ENCODE measurements around the gene ITPRIPL2. TPM values are rescaled to one million over a fixed set of nuclear protein-coding genes. Genes with fewer than 3 reads are reported as not detected.

The ITPRIPL2 gene
- polyA plus RNA-seq, 4 donors: 16.9 to 17.8 (median 17.3) TPM

- peak in 1 of 4 donors; percentile 63 for DNase-seq (ENCODE audit: low read depth in 4 of 4, low spot score in 3 of 4)
Observed at GRCh38 chr16:19138601-19139000, 24.8 kb downstream of the ITPRIPL2 start.

DNA sequence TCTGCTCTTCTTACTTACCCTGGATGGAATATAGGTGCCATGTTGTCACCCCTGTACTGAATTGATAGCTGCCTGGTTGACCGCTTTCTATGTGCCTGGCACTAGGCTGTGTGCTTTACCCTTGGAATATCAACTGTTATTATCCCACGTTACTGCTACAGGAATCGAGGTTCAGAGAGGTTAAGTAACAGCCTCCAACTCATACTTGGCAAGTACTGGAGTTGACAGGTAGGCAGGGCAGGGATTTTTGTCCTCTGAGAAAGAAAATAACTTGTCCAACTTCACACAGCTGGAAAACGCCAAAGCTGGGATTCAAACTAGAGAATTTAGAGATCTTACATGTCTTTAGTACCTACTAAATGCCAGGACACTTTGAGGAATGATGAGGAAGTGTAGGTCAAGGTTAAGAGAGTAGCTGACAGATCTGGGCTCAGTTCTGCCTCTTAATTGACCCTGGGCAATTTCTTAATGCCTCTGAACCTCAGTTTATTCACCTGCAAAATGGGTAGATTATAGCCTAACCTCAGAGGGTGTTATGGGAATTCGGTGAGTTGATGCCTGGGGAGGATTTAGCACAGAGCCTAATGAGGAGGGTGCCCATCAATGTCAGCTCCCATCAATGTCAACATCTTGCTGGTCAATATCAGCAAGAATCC lies 25.8 kb downstream of the ITPRIPL2 start:
- DNase-seq (ENCODE audit: low read depth in 4 of 4, low spot score in 3 of 4): no peak

DNA sequence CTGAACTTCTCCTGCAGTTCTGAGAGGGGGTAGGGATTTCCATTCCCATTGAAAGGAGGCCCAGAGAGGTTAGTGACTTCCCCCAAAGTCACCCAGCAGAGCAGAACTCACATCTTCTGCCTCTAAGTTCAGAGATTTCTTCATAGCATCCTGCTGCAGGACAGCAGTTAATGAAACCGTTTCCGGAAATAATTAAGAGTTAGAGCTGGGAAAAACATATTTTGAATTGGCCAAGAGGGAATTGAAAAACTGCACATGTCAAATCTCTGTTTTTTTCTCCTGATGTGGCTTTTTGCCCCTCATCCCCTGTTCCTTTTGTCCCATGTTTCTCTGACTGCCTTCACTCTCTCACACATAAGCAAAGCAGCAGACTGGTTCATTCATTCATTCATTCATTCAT lies 26.6 kb downstream of the ITPRIPL2 start:
- DNase-seq (ENCODE audit: low read depth in 4 of 4, low spot score in 3 of 4): no peak

- DNase-seq (ENCODE audit: low read depth in 4 of 4, low spot score in 3 of 4): no peak
Observed at GRCh38 chr16:19142939-19143598, 29.3 kb downstream of the ITPRIPL2 start.

- no peak for DNase-seq (ENCODE audit: low read depth in 4 of 4, low spot score in 3 of 4)
Observed at GRCh38 chr16:19143599-19143956, 29.8 kb downstream of the ITPRIPL2 start.

DNA sequence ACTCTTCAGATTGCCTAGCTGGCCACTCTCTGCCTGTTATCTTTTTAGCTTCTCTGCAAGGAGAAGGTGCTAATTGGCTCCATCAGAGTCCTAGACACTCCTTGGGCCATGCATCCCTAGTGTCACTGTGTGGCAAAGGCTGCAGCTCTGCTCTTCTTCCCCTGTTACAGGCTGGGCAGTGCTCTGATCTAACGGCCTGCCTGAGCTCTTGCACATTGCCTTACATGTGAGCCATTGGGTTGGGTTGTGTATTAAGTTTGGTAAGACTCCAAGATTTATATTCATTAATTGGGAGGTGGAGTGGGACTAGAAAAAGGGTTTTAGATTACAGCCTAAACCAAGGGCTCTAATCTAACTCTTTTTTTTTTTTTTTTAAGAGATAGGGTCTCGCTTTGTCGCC lies 31.2 kb downstream of the ITPRIPL2 start:
- no peak for DNase-seq (ENCODE audit: low read depth in 4 of 4, low spot score in 3 of 4)

DNA sequence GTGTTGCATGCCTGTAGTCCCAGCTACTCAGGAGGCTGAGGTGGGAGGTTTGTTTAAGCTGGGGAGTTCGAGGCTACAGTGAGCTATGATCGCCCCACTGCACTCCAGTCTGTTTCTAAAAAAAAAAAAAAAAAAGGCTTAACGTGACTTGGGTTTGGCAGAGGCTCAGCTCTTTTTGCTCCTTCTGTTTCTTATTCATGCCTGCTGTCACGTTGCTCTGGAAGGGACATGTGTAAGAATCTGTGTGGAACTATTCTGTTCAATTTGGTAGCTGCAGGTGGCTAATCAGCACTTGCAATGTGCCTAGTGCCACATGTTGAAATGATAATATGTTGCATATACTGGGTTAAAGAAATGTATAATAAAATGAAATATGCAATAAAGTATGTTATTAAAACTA lies 33.4 kb downstream of the ITPRIPL2 start:
- DNase-seq (ENCODE audit: low read depth in 4 of 4, low spot score in 3 of 4): no peak

DNA sequence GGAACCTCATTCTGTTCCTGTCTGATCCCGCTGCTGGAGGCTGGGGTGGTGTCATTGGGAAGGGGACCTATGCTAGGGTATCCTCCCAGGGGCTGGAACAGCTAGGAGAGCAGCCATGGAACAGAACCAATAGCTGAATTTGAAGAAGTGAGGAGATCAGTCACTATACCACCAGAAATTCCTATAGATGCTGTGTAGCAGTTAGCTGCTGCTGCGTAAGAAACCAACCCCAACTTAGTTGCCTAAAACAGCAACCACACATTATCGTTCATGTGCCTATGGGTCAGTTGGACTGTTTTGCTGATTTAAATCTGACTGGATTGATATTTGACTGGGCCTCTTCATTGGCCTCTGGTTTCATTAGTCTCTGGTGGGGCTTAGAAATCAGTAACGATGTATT lies 33.9 kb downstream of the ITPRIPL2 start:
- no peak for DNase-seq (ENCODE audit: low read depth in 4 of 4, low spot score in 3 of 4)

DNA sequence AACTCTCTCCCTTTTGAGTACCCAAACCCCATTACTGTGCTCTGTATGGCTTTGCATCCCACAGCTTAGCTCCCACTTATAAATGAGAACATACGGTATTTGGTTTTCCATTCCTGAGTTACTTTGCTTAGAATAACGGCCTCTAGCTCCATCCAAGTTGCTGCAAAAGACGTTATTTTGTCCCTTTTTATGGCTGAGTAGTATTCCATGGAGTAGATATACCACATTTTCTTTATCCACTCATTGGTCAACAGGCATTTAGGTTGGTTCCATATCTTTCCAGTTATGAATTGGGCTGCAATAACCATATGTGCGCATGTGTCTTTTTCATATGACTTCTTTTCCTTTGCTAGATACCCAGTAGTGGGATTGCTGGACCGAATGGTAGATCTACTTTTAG lies 34.4 kb downstream of the ITPRIPL2 start:
- no peak for DNase-seq (ENCODE audit: low read depth in 4 of 4, low spot score in 3 of 4)

DNA sequence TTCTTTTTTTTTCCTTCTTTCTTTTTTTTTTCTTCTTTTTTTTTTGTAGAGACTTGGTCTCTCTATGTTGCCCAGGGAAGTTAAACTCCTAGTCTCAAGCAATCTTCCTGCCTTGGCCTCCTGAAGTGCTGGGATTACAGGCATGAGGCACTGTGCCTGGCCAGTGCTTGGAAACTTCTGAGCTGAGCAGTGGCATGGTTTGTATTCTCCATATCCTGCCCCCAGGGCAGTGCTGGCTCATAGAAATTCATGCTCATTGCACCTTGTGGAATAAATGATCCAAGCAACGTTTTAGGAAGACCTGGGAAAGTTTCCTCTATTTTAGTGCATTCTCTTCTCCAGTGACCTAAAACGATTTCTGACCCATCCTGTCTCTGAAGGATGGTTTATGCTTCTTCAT lies 37.5 kb downstream of the ITPRIPL2 start:
- no peak for DNase-seq (ENCODE audit: low read depth in 4 of 4, low spot score in 3 of 4)

DNA sequence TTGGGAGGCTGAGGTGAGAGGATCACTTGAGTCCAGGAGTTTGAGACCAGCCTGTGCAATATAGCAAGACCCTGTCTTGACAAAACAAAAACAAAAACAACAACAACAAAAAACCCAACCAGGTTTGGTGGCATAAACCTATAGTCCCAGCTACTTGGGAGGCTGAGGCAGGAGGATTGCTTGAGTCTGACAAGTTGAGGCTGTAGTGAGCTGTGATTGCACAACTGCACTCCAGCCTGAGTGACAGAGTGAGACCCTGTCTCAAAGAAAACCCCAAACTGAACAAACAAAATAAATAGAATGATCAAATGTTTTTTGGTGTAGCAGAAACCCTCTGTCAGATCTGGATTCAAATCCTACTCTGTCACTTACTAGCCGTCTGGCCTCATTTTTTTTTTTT lies 38.3 kb downstream of the ITPRIPL2 start:
- no peak for DNase-seq (ENCODE audit: low read depth in 4 of 4, low spot score in 3 of 4)

DNA sequence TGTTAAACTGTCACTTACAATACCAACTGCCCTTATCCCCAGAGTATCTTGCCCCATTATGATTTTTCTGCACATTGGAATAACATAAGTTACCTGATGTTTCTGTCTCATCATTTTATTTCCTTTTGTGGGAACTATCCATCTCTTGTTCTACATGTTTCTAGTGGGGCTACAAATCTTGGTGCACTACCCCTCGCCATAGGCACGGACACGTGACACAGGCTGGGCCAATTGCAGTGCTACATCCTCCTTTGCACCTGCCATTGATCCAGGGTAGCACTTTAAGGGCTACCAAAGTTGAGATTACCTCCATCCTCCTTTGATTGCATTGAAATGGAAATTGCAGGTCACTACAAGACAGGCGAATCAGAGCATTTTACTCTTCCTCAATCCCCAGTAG lies 40.1 kb downstream of the ITPRIPL2 start:
- no peak for DNase-seq (ENCODE audit: low read depth in 4 of 4, low spot score in 3 of 4)

DNA sequence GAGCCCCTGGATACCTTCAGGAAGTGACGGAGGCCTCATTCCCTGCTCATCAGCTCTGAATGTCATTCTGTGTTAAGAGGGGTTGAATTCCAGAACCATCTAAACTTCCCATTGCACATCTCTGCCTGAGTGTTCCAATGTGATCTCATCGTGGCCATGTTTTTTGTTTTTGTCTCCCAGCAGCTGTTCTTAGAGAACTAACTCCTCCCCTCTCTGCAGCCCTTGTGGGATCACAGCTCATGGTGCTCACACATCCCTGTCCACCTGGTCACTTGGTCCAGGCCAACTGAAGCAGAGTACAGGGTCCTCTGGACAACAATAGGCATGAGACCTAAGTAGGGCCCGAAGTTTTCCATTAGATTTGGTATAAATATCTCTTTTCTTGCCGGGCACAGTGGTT lies 48.3 kb downstream of the ITPRIPL2 start:
- no peak for DNase-seq (ENCODE audit: low read depth in 4 of 4, low spot score in 3 of 4)

DNA sequence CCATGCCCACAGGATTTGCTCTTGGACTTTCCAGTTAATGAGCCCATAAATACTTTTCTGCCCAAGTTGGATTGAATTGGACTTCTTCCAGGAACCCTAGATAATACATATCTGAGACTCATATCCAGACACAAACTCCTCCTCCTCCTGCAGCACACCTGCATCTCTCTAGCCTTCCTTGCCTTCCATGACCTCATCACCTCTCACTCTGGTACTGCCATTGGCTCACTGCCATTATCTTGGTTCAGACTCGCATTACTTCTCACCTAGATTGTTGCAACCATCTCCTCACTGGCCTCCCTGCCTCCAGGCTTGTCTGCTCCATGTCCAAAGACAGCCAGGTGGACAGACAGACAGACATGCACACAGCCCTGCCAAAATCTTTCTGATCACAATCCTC lies 49.5 kb downstream of the ITPRIPL2 start:
- DNase-seq (ENCODE audit: low read depth in 4 of 4, low spot score in 3 of 4): no peak

GRCh38 chr16:19164285-19164684 lies 50.5 kb downstream of the ITPRIPL2 start:
- no peak for DNase-seq (ENCODE audit: low read depth in 4 of 4, low spot score in 3 of 4)

GRCh38 chr16:19165101-19165500 lies 51.3 kb downstream of the ITPRIPL2 start:
- no peak for DNase-seq (ENCODE audit: low read depth in 4 of 4, low spot score in 3 of 4)

DNA sequence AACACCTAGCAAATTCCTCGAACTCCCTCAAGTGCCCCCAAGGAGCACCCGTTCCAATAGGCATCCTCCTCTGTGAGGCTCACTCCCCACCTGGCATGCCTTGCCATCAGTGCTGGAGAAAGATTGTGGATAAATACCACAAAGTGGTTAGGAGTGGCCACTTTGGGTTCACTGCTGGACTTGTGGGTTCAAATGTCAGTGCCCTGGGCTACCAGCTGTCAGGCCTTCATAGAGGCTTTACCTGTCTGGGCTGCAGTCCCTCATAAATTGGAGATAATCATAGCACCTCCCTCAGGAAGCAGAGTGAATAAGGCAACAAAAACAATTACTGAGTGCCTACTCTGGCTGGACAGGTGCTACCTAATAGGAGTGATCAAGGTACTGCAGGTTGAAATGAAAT lies 52.7 kb downstream of the ITPRIPL2 start:
- DNase-seq (ENCODE audit: low read depth in 4 of 4, low spot score in 3 of 4): no peak

- peak in 3 of 4 donors; percentile 51 to 62 (median 54) for DNase-seq (ENCODE audit: low read depth in 4 of 4, low spot score in 3 of 4)
Observed at GRCh38 chr16:19167710-19168370, 54.1 kb downstream of the ITPRIPL2 start, which contains the start of gene SYT17. Gene SYT17 (plus strand): TSS chr16:19168240. CDS start chr16:19168647, 407 bp downstream.

DNA sequence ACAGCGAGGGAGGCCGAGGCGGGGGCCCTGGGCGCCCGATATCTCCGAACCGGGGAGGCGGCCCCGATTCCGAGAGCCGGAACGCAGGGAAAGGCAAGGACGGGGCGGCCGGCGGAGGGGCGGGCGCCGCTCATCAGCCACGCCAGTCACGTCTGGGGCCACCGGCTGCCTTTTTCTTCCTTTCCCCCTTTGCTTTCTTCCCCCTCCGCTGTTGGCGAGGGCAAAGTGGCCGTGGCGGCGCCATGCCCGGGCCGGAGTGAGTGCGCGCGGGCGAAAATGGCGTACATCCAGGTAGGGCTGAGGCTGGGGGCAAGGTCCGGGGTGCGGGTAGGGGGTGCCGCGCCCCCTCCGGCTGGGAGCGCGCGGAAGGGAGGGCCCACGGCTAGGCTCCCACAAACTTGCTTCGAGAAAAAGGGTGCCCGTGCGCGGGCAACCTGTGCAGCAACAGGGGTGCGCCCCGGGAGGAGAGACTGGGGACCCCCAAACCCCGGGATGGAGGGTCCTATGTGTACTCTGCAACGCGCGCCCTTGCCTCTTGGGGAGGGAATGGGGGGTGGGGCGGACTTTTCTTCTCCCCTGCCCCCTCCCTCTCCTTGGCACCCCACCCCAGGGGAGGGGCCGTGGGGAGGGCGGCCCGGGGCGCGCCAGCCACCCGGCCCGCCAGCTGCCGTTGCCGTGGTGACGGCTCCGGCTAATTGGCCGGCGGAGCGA lies 54.8 kb downstream of the ITPRIPL2 start:
- DNase-seq (ENCODE audit: low read depth in 4 of 4, low spot score in 3 of 4): peak in 1 of 4 donors; percentile 22

GRCh38 chr16:19169082-19169639 lies 55.4 kb downstream of the ITPRIPL2 start:
- no peak for DNase-seq (ENCODE audit: low read depth in 4 of 4, low spot score in 3 of 4)

DNA sequence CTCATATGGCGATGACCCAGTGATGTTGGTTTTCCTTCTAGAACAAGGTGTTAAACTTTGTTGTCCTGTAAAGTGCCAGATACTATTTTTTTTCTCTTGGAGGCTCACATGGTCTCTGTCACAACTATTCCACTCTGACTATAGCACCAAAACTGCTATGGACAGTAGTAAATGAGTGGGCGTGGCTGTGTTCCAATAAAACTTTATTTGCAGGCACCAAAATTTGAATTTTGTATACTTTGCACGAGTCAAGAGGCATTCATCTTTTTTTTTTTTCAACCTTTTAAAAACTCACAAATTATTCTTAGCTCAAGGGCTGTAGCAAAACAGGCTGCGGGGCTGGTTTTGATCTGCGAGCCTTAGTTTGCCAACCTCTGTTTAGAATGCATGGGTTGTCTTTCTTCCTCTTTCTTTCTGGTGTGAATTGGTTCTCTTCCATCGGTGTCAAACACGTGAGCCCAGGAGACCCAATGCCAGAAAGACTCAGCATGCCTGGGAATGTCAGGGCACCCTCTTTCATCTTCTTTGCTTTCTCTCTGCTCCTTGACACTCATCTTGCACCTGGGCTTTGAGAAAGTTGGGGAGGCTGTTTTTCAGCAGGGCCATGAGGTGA lies 56.4 kb downstream of the ITPRIPL2 start:
- DNase-seq (ENCODE audit: low read depth in 4 of 4, low spot score in 3 of 4): no peak

Measured in right renal pelvis (tissue), 4 donors.